Tibial nerve (tissue), 4 donors: ENCODE data around the gene HOXA5. TPM values are rescaled to one million over a fixed set of nuclear protein-coding genes. Genes with fewer than 3 reads are reported as not detected.
A peak's percentile ranks its signal among the peaks of the same experiment; 100 is the strongest.

Experiments used
- DNase-seq, 2 donors: peaks; one replicate each; pipeline ENCODE4 v3.0.0-alpha.2; 2019; ENCODE audit warnings: low spot score in 2 of 2
- H3K27ac ChIP-seq, 4 donors: fragments of 200-600 bp; sonication (generic) in 3 of 4; one replicate each; pipeline ENCODE4 v1.5.1; 2017 to 2019; ENCODE audit warnings: mild to moderate bottlenecking in 1 of 4
- H3K27me3 ChIP-seq, 2 donors: fragments of 200-600 bp; sonication (generic) in 1 of 2; one replicate each; pipeline versions ENCODE4 v1.5.1 to v1.6.0; 2017 to 2019
- H3K36me3 ChIP-seq, 3 donors: fragments of 200-600 bp; sonication (generic); one replicate each; pipeline ENCODE4 v1.5.1; 2018 to 2019
- H3K4me1 ChIP-seq, 4 donors: fragments of 200-600 bp; sonication (generic) in 3 of 4; one replicate each; pipeline ENCODE4 v1.5.1; 2017 to 2019
- H3K4me3 ChIP-seq, 4 donors: fragments of 200-600 bp; sonication (generic) in 3 of 4; one replicate each; pipeline ENCODE4 v1.5.1; 2017 to 2019; ENCODE audit warnings: mild to moderate bottlenecking in 1 of 4, moderate library complexity in 1 of 4
- H3K9me3 ChIP-seq, 4 donors: fragments of 200-600 bp; sonication (generic) in 3 of 4; one replicate each; pipeline ENCODE4 v1.5.1; 2017 to 2019
- CTCF ChIP-seq, 5 experiments: fragments of 200-600 bp in 3 of 5; fragments of 450-650 bp in 2 of 5; sonication (generic) in 3 of 5; IDR thresholded peaks; one replicate each; pipeline ENCODE4 v1.5.1; 2016 to 2019; ENCODE audit warnings: antibody characterized with exemption in 5 of 5, mild to moderate bottlenecking in 3 of 5, moderate library complexity in 2 of 5
- EP300 ChIP-seq, 2 donors: sonication (generic); formaldehyde crosslinking; IDR thresholded peaks; one replicate each; pipeline ENCODE4 v1.6.1; 2017; ENCODE audit warnings: antibody characterized with exemption in 2 of 2, mild to moderate bottlenecking in 1 of 2
- POLR2A ChIP-seq, 2 donors: fragments of 450-650 bp; IDR thresholded peaks; one replicate each; pipeline ENCODE4 v1.6.1; 2017; ENCODE audit warnings: antibody characterized with exemption in 2 of 2, mild to moderate bottlenecking in 2 of 2, moderate library complexity in 2 of 2
- WGBS, 2 donors: methylation state at CpG; one replicate each; pipeline ENCODE4 v1.1.5; 2018; 5-methylcytosine and 5-hydroxymethylcytosine counted together
- total RNA-seq, 4 donors: library from RNA; depleted of rRNA; stranded (reverse); fragments of >200 nt; gene quantifications; one replicate each; pipeline ENCODE4 v1.1.0, GENCODE V29; 2016

Gene HOXA5
- total RNA-seq, 4 donors from 2014 or later: 12.0 to 25.9 (median 16.6) TPM

- WGBS, 2 donors: 2 to 3% methylated on average over 29 to 30 of the region's 30 CpGs
- Histone ChIP-seq H3K4me1 (peaks cover 0 to 64% (median 38%) of the 10 kb centered on the region in 4 donors), H3K4me3 (peak overlapping the region; percentile 30 to 61 (median 45)), H3K36me3 (no peaks in the 10 kb centered on the region), H3K9me3 (no peaks in the 10 kb centered on the region), H3K27ac (peak overlapping the region in 3 of 4 donors; percentile 73 to 81 (median 78)), H3K27me3 (peaks cover 0 to 98% of the 10 kb centered on the region in 2 donors)
- TF ChIP-seq EP300 (IDR thresholded peaks at IDR 0.05) (peak in 1 of 2 donors; percentile 41), CTCF (IDR thresholded peaks at IDR 0.05) (no peak), POLR2A (IDR thresholded peaks at IDR 0.05) (no peak)
- DNase-seq: peak in 1 of 2 donors; percentile 15
These were observed 40.3 kb upstream of the HOXA5 start for GRCh38 chr7:27183682-27184336.

- no peak for TF ChIP-seq CTCF (IDR thresholded peaks at IDR 0.05)
- no peak for TF ChIP-seq POLR2A (IDR thresholded peaks at IDR 0.05)
- no peak for TF ChIP-seq EP300 (IDR thresholded peaks at IDR 0.05)
- H3K4me3 ChIP-seq: peak overlapping the region; percentile 30 to 61 (median 45)
- H3K27ac ChIP-seq: peak overlapping the region in 2 of 4 donors; percentile 78 to 81
- H3K27me3 ChIP-seq: peaks cover 0 to 98% of the 10 kb centered on the region in 2 donors
- peaks cover 0 to 56% (median 30%) of the 10 kb centered on the region in 4 donors for H3K4me1 ChIP-seq
- WGBS, 2 donors: 10 to 25% methylated on average over 26 to 39 of the region's 39 CpGs
- H3K36me3 ChIP-seq: no peaks in the 10 kb centered on the region
- peak in 1 of 2 donors; percentile 13 for DNase-seq
- H3K9me3 ChIP-seq: no peaks in the 10 kb centered on the region
These were observed 39.6 kb upstream of the HOXA5 start for GRCh38 chr7:27182861-27183681.

GRCh38 chr7:27182285-27182841 lies 38.9 kb upstream of the HOXA5 start:
- Histone ChIP-seq H3K9me3 (no peaks in the 10 kb centered on the region), H3K36me3 (no peaks in the 10 kb centered on the region), H3K4me1 (peaks cover 0 to 49% (median 24%) of the 10 kb centered on the region in 4 donors), H3K27ac (peak overlapping the region in 1 of 4 donors; percentile 81), H3K27me3 (peaks cover 0 to 98% of the 10 kb centered on the region in 2 donors), H3K4me3 (peak overlapping the region in 1 of 4 donors; percentile 61)
- no peak for DNase-seq
- 51 to 72% methylated on average over 3 to 4 of the region's 4 CpGs for WGBS, 2 donors
- TF ChIP-seq CTCF (IDR thresholded peaks at IDR 0.05) (no peak), POLR2A (IDR thresholded peaks at IDR 0.05) (no peak), EP300 (IDR thresholded peaks at IDR 0.05) (no peak)

GRCh38 chr7:27181795-27182275 lies 38.4 kb upstream of the HOXA5 start:
- no peak for TF ChIP-seq POLR2A (IDR thresholded peaks at IDR 0.05)
- no peak for TF ChIP-seq CTCF (IDR thresholded peaks at IDR 0.05)
- TF ChIP-seq EP300 (IDR thresholded peaks at IDR 0.05): no peak
- peaks cover 0 to 97% of the 10 kb centered on the region in 2 donors for H3K27me3 ChIP-seq
- H3K36me3 ChIP-seq: no peaks in the 10 kb centered on the region
- peak overlapping the region in 1 of 4 donors; percentile 80 for H3K27ac ChIP-seq
- peaks cover 0 to 52% (median 23%) of the 10 kb centered on the region in 4 donors for H3K4me1 ChIP-seq
- H3K4me3 ChIP-seq: no peak overlapping the region
- peak in 1 of 2 donors; percentile 12 for DNase-seq
- H3K9me3 ChIP-seq: no peaks in the 10 kb centered on the region
- whole genome bisulfite sequencing, 2 donors: 68 to 85% methylated on average over 4 of the region's 4 CpGs
